Brain microvascular endothelial cell (primary cell): ENCODE measurements around the gene SLC35E2B.
"Not testable (repeated sequence)": the region's sequence is repeated elsewhere in the genome, so short reads cannot be mapped to it uniquely, and the experiment has no call there.

Experiments
- DNase-seq: peaks from one replicate; pipeline ENCODE4 v3.0.0-alpha.2; 2020
- H3K27ac ChIP-seq: fragments of 250-450 bp; sonication (Bioruptor Pico); 2 replicates; pipeline ENCODE4 v1.5.1; 2020; ENCODE audit warnings: mild to moderate bottlenecking, moderate library complexity
- H3K27me3 ChIP-seq: fragments of 250-450 bp; sonication (Bioruptor Pico); replicated peaks from 2 replicates; pipeline ENCODE4 v1.5.1; 2020; ENCODE audit warnings: mild to moderate bottlenecking
- H3K36me3 ChIP-seq: fragments of 250-450 bp; sonication (Bioruptor Pico); replicated peaks from 2 replicates; pipeline ENCODE4 v1.5.1; 2020; ENCODE audit warnings: mild to moderate bottlenecking
- H3K4me3 ChIP-seq: 2 replicates; pipeline ENCODE4 v1.5.1; 2011; ENCODE audit warnings: low read depth, mild to moderate bottlenecking, control low read depth, low read length, moderate library complexity
- in situ Hi-C: cut with HindIII; loops from 2 replicates; pipeline ENCODE4 v1.10.0; 2017; ENCODE audit warnings: low sequenced_read_pairs, low pct_ligation_motif_present
- TF ChIP-seq, protein P1 (sequence below): IDR thresholded peaks from 2 replicates; pipeline ENCODE4 v1.5.1; 2011; ENCODE audit warnings: low read depth, mild to moderate bottlenecking, moderate library complexity, low read length, control low read depth, inconsistent platforms; ENCODE audit errors: missing control alignments

SLC35E2B gene

DNA sequence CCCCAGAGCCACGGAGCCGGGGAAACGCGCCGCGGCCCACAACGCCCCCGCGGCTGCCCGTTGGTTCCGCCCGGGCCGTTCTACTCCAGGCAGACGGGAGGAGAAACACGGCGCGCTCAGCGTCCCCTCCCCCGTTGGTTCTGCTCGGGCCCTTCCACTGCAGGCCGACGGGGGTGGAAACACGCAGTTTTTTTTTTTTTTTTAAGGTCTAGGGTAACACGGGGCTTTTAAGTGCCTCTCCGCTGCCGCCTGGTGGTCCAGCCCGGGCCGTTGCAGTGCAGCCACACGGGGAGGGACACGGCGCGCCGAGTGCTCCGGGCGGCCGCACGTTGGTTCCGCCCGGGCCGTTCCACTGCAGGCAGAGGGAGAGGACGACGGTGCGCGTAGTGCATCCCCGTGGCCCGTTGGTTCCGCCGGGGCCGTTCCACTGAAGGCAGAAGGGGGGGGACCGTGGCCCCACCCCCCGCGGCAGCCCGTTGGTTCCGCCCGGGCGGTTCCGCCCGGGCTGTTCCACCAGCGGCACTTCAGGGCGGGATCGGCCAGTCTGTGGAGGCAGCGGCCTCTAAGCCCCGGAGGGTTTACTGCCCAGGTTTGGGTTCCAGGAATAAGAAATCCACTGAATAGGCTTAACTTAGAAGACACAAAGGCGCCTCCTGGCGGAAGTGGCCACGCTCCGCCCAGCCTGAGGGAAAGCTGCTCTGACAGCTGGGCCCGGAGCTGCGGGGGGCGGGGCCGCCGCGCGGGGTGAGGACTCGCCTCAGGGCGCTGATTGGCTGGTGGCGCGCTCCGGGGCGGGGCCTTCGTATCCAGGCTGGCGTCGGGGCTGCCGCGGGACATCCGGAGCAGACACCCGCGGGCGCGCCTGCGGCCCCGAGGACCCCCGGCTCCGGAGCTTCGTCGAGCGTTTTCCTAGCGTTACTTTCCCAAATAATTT, at the start of gene SLC35E2B:
Gene SLC35E2B (minus strand): TSS at position 82 of the 934 bp plus-strand sequence. CDS start 16,096 bp downstream, outside the sequence.
- in situ Hi-C loops: not testable (repeated sequence)
- Histone ChIP-seq H3K4me3 (peak within 1 kb of the TSS; percentile 58), H3K27ac (peak within 1 kb of the TSS; percentile 70)

DNA sequence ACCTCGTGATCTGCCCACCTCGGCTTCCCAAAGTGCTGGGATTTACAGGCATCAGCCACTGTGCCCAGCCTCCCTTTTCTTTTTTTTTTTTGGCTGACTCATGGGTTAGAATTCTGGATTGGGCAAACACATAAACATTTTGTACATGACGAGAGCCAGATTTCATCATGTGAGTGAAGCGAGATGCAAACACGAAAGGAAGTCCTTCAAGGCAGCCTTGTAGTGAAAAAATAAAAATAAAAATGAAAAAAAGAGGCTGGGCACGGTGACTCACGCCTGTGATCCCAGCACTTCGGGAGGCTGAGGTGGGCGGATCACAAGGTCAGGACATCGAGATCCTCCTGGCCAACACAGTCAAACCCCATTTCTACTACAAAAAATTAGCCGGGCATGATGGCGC, 48.4 kb upstream of the SLC35E2B start:
- peak; percentile 94 for DNase-seq
- H3K4me3 ChIP-seq, H3K36me3 ChIP-seq, in situ Hi-C loops, H3K27me3 ChIP-seq: not testable (repeated sequence)
- peak overlapping the region; percentile 99 for H3K27ac ChIP-seq

More for the DNA sequence above, at the start of gene SLC35E2B:
- peak; percentile 96 for DNase-seq
- TF ChIP-seq, protein P1, sequence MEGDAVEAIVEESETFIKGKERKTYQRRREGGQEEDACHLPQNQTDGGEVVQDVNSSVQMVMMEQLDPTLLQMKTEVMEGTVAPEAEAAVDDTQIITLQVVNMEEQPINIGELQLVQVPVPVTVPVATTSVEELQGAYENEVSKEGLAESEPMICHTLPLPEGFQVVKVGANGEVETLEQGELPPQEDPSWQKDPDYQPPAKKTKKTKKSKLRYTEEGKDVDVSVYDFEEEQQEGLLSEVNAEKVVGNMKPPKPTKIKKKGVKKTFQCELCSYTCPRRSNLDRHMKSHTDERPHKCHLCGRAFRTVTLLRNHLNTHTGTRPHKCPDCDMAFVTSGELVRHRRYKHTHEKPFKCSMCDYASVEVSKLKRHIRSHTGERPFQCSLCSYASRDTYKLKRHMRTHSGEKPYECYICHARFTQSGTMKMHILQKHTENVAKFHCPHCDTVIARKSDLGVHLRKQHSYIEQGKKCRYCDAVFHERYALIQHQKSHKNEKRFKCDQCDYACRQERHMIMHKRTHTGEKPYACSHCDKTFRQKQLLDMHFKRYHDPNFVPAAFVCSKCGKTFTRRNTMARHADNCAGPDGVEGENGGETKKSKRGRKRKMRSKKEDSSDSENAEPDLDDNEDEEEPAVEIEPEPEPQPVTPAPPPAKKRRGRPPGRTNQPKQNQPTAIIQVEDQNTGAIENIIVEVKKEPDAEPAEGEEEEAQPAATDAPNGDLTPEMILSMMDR: peak; percentile 52
- not testable (repeated sequence) for H3K36me3 ChIP-seq, H3K27me3 ChIP-seq

DNA sequence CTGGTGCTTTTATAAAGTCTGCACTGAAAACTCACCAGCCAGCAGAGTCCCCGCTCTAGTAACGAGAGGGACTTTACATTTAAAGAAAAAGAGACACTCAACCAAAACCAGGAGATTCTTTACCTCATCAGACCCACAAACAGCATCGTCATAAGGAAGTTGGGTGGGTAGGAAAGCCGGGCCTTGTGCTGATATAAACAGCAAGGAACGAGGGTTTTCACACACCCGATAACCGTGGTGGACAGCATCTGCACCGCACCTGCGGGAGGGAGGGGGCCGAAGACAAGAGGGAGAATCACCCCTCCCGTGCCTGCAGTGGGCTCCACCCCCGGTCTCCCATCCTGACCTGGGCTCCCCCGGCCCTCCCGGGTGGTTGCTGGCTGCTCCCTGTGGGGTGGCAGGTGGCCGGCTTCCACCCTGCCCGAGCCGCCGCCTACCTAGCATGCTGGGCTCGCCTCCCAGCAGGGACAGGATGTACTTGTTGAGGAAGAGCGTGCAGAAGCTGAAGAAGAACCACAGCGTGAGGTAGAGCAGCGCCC, 46.3 kb upstream of the SLC35E2B start:
- in situ Hi-C loops, H3K27ac ChIP-seq, H3K36me3 ChIP-seq, H3K4me3 ChIP-seq, DNase-seq, H3K27me3 ChIP-seq: not testable (repeated sequence)

DNA sequence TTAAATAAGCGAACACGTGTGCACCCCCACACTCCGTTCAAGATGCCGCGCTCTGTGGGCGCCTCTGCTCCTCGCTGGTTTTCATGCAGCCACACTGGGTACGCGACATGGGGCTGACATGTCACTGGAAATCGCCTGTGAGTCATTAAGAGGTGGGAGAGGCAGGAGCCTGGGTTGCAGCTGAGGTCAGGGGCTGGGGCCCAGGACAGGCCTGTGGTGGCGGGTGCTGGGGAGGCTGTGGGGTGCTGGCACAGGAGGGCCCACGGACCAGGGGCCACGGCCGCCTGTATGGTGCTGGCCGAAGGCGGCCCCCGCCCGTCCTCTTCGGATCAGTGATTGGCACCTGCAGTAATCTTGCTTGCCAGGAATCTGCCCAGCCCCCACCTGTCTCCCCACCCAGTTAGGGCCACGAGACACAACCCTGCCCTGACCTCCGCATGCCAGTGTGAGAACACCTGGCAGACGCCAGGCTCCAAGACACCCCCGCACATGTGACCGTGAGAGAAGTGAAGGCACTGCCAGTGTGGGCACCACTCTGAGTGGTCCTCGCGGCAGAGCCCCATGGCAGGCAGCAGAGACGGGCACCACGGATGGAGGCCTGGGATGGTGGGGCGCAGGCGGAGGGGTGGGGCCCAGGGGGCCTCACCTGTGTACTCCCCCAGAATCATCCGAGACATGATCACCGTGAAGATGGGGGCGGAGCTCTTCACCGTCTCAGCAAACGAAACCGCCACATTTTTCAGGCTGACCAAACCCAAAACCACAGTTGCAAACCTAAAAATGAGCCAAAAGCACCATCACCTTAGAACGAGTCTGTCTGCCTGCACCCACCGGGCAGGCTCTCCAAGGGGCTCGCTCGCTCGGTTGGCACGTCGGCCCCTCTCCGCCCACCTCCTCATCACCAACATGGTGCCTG, 45.3 kb upstream of the SLC35E2B start:
- H3K27me3 ChIP-seq, H3K27ac ChIP-seq, H3K4me3 ChIP-seq, DNase-seq, H3K36me3 ChIP-seq, in situ Hi-C loops: not testable (repeated sequence)

DNA sequence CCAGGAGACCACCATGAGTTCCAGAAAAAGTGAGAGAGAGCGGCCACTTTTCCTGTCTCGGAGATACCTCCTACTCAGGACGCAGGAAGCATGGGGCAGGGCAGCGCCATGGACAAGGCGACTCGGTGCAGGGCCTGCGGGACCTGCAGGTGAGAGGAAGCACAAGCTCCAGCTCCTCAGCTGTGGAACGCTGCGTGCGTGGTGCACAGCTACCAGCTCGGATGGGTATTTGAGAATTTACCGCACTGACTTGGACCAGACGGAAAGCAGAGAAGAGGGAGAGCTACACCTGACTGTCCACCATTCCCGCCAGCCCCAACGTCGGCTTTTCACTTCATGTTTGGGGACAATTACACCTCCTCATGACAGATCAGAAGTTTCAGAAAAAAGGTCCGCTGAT, 39.8 kb upstream of the SLC35E2B start:
- H3K4me3 ChIP-seq: no peak overlapping the region
- in situ Hi-C loops: no loop called here

DNA sequence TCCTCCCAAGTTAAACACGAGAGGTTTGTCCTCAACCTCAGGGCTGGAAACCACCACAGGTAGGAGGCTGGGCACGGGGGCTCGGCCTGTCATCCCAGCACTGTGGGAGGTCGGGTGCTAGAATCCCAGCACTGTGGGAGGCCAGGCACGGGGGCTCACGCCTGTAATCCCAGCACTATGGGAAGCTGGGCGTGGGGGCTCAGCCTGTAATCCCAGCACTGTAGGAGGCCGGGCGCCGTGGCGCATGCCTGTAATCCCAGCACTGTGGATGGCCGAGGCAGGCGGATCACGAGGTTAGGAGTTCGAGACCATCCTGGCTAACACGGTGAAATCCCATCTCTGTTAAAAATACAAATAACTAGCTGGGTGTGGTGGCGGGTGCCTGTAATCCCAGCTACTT, 38.3 kb upstream of the SLC35E2B start:
- H3K27ac ChIP-seq: no peak overlapping the region
- H3K27me3 ChIP-seq: no peaks in the 10 kb centered on the region
- no peak overlapping the region for H3K4me3 ChIP-seq
- peaks cover 20% of the 10 kb centered on the region for H3K36me3 ChIP-seq
- no peak for DNase-seq
- in situ Hi-C loops: no loop called here
- TF ChIP-seq, protein P1: no peak

More for the DNA sequence above, 39.8 kb upstream of the SLC35E2B start:
- no peak overlapping the region for H3K27ac ChIP-seq
- H3K36me3 ChIP-seq: peaks cover 20% of the 10 kb centered on the region
- no peak for DNase-seq
- no peaks in the 10 kb centered on the region for H3K27me3 ChIP-seq
- TF ChIP-seq, protein P1: no peak

DNA sequence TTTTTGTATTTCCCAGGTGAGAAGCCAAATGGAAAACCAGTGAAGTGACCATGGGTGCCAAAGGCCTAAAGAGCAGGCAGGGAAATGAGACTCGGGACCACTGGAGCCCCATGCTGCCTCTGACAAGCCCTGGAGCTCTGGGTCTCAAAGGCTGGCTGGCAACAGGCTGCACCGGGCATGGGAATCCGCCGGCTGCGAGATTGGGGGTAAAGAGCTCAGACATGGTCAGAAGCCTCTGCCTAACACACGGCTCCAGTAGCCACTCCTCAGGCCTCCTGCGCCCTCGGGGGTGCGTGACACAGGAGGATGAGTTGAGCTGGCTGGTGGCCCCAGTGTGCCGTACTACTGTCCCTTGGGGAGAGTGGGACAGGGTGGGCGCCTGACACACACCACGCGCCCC, 37.6 kb upstream of the SLC35E2B start:
- peaks cover 19% of the 10 kb centered on the region for H3K36me3 ChIP-seq
- H3K27me3 ChIP-seq, DNase-seq, H3K4me3 ChIP-seq, H3K27ac ChIP-seq, in situ Hi-C loops: not testable (repeated sequence)

DNA sequence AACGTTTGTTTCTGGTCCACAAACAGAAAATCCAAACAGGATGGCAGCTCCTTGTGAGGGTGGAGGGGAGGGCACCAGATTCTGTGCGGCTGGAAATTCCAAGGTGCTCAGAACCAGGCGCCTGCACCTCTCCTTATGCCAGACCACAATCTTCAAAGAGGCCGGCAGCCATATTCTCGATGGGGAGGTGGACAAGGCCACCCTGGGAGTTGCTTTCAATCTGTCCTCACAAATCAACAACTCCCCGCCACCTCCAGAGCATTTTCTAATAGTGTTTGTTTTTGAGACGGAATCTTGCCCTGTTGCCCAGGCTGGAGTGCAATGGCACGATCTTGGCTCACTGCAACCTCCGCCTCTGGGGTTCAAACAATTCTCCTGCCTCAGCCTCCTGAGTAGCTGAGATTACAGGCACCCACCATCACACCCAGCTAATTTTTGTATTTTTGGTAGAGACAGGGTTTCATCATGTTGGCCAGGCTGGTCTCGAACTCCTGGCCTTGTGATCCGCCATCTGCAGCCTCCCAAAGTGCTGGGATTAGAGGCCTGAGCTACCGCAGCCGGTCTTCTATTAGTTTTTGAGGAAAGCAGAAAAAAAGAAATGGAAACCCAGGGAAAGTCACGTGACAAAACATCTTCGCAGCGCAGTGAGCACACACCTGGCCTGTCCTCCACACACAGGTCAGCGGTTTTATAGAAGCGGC, 36.7 kb upstream of the SLC35E2B start:
- H3K36me3 ChIP-seq: peaks cover 17% of the 10 kb centered on the region
- H3K4me3 ChIP-seq, in situ Hi-C loops, H3K27me3 ChIP-seq, DNase-seq, H3K27ac ChIP-seq: not testable (repeated sequence)

DNA sequence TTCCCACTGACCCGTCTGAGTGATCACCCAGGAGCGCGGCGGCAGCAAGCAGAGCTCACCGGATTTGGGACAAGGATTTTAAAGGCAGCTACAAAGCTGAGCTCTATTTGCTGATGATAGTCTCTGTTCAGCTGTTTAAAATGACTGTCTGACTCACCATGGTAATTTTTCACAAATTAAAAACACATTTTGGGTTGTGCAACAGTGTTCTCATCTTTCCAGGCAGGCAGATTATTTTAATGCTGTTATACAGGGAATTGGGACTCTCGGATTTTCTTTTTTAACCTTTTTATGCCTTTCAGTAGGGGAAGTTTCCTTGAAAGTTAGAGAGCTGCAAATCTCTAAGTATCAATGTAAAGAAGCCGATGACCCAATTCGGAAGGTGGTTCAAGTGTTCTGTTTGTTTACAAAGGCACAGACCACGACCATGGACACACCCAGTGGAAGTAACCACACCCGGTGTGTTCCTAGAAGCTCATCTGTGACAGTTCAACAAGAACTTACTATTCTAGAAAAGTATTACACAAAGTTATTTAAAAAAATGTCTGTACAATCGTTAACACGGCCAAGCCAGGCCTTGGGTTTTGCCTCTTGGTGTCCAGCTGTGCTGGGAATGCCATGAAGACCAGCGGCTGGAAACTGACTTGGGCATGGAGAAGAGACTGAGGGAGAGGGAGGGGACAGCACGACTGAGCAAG, 35.9 kb upstream of the SLC35E2B start:
- H3K4me3 ChIP-seq, H3K27me3 ChIP-seq, in situ Hi-C loops: not testable (repeated sequence)
- peak overlapping the region; percentile 34 for H3K27ac ChIP-seq
- peak; percentile 17 for DNase-seq
- peaks cover 17% of the 10 kb centered on the region for H3K36me3 ChIP-seq
